GM19043 (cell line): ENCODE results near the gene MARCHF2.

Experiments used
- ATAC-seq: cut with Tn5 transposase; IDR thresholded peaks from one replicate; pipeline ENCODE4 v1.9.1; 2021; ENCODE audit warnings: low read depth; ENCODE audit not compliant: unreplicated experiment

MARCHF2 gene

DNA sequence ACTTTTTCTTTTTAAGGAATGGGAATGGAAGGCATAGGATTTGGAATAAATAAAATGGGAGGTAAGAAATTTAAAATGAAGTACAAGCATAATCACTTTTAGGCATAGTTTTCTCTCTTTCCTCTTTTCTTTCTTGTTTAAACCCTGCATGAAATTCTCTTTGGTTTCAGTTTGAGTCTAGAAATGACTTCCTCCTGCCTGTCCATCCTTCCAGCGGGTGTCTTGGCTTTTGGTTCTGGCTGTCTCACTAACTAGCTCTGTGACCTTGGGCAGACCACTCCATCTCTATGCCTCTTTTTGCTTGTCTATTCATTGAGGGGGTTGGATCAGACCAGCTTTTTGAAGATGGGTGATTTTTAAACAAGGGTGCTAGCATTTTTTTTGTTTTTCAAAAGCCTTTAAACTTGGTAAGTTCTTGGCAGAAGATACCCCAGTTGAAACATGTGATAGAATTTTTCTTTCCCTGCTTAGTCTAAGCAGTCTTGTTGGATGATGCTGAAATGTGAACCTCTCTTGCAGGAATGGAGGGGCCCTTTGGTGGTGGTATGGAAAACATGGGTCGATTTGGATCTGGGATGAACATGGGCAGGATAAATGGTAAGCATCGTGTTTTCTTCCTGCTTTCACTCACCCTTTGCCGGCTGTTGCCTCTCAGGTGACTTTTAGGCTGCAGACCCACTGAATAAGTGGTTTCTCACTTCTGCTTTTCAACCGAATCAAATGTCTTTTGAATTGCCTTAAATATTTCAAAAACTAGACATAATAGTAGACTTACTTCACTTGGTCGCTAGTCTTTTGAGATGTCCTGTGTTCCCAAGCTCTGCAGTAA, 60.8 kb downstream of the MARCHF2 start:
- ATAC-seq = no peak

- ATAC-seq = no peak
These were observed 61.9 kb downstream of the MARCHF2 start for GRCh38 chr19:8475005-8475404.

DNA sequence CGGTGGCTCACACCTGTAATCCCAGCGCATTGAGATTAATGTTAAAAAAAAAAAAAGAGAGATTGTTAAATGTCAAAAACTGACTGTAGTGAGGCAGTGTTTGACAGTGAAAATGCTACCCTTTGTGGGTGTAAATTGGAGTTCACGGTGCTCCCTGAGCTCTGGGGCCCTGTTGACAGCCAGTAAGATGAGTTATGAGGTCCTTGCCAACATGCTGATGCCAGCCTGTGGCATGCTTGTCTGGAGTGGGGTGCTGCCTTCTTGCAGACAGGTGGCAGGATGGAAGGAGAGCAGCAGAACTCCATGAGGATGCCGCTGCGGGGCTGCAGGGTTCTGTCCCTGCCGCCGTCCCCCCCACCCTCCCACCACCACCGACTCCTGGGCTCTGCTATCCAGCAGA, 63.4 kb downstream of the MARCHF2 start:
- ATAC-seq = no peak

DNA sequence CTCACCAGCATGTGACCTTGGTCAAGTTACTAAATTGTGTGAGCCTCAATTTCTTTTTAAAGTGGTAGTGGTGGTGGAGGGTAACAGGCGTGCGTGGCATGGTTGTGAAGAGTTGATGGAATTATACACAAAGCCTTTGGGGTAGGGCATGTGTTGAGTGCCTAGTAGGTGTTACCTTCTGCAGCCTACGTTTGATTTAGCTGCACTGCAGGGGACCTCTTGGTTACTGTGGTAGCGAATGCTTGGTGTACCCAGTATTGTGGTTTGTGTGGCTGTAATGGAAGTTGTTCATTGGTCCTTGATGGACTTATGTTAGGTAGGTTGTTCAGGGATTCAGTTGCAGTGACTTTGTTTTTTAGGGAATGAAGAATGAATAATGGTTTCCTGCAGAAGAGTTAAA, 64.8 kb downstream of the MARCHF2 start:
- no peak for ATAC-seq

DNA sequence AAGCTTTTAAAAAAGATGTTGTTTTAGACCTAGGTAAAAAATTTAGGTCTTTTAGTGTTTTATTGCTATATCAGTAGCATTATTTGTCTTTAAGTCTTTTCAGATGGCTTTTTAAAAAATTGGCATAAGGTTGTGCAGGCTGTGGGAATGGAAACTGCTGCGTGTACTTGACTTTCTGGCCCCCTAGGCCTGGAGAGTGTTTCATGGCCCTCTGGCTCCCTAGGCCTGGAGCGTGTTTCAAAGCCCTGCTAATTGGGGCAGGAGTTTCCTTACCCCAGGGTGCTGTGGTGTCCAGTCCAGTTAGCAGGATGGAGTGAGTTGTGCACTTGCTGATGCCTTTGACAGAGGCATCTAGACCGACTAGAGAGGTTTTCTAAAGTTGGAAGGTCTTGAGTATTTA, 65.5 kb downstream of the MARCHF2 start:
- ATAC-seq = no peak

GRCh38 chr19:8481201-8481600, 68.1 kb downstream of the MARCHF2 start:
- ATAC-seq = no peak

GRCh38 chr19:8481616-8482015, 68.5 kb downstream of the MARCHF2 start:
- no peak for ATAC-seq

- no peak for ATAC-seq
These were observed 69.6 kb downstream of the MARCHF2 start for GRCh38 chr19:8482696-8483095.

- no peak for ATAC-seq
These were observed 70.1 kb downstream of the MARCHF2 start for GRCh38 chr19:8483165-8483564.

- ATAC-seq = no peak
These were observed 71.3 kb downstream of the MARCHF2 start for GRCh38 chr19:8484331-8484894.

- no peak for ATAC-seq
These were observed 72.7 kb downstream of the MARCHF2 start for GRCh38 chr19:8485561-8486371.

GRCh38 chr19:8486661-8487136, 73.6 kb downstream of the MARCHF2 start:
- no peak for ATAC-seq

DNA sequence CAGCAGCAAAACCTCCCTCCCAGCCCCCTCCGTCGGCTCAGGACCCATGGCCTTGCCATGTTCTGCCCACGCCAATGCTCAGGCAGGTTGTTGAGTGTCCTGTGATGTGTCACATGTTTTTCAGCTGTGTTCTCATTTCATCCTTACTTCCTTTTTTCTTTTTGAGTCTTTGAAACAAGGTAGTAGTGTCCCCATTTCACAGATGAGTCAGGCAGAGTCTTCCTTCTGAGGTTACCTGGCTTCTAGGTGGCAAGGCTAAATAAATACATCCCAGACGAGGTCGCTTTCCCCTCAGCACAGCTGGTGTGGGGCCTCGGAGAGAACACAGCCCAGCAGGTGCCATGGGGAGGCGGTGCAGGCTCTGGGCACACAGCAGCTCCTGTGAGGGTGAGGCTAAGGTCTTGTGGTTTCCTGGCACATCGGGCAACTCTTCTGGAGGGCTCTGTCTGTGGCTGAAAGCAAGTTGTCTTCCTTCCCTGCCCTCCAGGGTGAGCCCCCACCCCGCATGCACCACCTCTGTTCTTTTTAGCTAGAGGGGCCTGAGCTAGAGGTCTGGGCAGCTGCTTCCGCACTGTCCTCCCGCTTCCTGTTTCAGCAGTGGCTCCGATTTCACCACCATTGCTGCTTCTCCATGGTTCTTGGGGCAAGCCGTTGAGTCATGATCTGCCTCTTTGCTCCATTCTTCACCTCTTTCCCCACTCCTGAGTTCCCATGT, 74.2 kb downstream of the MARCHF2 start:
- no peak for ATAC-seq

- ATAC-seq = no peak
These were observed 75.3 kb downstream of the MARCHF2 start for GRCh38 chr19:8488365-8488764.
